Measurements from ENCODE around the gene CPHXL.

CPHXL gene

DNA sequence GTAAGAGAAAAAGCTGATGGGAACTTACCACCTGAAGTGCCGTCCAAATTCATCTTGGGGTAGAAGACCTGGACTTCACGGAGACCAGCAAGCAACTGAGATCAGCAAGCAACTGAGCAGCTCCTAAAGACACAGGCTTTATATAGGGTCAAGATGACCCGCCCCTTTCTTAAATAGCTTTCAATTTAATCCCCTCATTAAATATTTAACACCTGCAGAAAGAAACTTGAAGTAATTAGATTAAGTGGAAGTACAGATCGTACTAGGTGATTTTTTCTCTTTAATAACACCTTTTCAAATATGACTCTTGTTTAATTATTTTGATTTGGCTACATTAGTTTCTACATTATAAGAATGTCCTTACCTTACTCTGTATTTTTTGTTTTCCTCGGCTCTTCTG is at the start of gene CPHXL:
Gene CPHXL (minus strand): TSS at position 101 of the 400 bp plus-strand sequence. CDS start 48 bp downstream, at position 53.
- no peak for ATAC-seq

GRCh38 chr16:75774197-75774596 is 47.9 kb upstream of the CPHXL start:
- ATAC-seq: no peak

GRCh38 chr16:75770051-75770450 is 43.8 kb upstream of the CPHXL start:
- ATAC-seq: no peak

DNA sequence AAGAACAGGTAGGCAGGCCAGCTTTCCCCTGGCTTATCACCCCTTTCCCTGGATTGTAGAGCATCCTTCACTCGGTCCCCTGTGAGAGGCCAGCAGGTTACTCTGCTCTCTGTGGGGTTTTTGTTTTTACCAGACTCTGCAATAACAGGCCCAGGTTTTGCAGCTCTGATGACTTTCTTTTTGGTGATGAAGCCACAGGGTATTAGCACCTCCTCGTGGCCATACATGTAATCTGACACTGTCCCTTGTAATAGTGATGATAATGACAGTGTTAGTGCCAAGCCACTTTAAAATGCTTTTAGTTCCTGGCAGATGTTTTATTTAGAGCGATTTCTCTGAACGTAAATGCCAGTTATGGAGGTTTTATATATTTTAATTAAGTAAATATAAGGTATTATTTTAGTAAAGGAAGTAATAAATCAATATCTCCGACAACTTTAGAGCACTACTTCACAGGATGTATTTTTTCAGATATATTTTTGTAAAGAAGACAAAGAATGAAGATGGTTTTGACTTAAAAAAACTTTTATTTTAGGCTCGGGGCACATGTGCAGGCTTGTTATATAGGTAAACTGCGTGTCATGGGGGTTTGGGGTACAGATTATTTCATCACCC is 38.0 kb upstream of the CPHXL start:
- ATAC-seq: peak; percentile 79 to 81

GRCh38 chr16:75763204-75763603 is 36.9 kb upstream of the CPHXL start:
- ATAC-seq: no peak

GRCh38 chr16:75762746-75763145 is 36.5 kb upstream of the CPHXL start:
- ATAC-seq: no peak

GRCh38 chr16:75761108-75761507 is 34.8 kb upstream of the CPHXL start:
- ATAC-seq: no peak

- no peak for ATAC-seq
Measured at GRCh38 chr16:75760018-75760519, 33.8 kb upstream of the CPHXL start.

DNA sequence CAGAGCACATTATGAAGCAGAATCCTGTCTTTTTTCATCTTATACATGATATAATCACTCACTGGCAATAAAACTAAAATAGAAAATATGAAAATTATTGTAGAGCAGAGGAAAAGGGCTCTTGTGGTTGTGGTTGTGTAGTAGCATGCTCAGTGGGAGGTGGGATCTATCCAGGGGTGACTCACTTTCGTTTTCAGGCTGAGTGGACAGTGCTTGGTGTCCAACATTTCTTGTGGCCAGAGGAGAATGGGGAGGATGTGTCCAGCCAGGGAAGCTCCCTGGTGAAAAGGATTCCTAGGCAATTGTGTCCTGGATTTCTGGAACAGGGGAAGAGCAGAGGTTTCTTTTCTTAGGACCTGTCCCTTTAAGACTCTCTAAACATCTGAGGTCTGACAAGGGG is 31.9 kb upstream of the CPHXL start:
- no peak for ATAC-seq

DNA sequence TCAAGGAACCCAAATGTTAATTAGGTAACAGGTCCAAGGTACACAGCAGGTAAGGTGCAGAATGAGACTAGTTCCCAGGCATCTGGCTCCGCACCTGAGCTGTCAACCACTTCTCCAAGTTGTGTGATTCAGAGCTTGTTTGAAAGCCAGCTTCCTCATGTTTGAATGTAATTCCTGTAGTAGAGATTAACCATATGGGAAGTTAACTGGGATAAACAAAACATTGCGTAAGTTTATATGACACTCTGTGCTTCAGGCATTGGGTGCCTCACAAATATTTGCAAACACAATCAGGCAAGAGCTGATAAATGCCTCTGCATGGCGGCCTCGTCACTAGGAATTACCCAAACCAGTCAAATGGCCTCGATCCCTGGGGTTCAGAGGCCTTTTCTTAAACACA is 27.9 kb upstream of the CPHXL start:
- ATAC-seq: no peak

DNA sequence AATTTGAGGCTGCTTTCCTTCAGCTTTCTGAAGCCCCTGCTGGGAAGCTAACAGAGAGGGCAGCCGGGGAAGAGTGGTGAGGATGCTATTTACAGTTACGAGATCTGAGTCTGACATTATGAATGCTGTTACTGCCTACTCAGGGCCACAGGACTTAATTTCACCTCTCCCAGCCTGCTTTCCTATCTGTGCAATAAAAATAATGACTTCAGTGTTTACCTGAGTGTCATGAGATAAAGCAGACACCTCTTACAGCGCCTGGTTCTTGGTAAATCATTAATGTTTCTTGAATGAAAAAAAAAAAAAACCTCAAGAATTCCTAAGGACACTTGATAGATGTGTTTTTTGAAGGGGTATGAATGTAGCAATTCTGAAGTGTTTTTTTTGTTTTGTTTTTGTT is 24.2 kb upstream of the CPHXL start:
- ATAC-seq: no peak

DNA sequence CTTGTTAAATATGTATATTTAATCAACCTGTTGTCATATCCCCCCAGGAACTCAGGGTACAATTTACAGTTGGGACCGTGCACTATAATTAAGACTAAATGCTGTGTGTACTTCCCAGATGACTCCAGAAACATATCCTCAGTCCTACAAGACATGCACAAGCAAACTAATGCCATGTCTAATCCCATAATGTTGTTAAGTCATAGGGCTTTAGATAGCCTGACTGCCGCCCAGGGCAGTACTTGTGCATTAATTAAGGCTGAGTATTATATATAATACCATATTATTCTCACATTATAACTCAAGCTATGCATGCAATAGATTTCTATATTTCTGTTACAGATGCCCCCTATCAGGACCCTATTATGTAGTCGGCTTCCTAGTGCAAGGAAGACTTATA is 20.1 kb upstream of the CPHXL start:
- no peak for ATAC-seq

DNA sequence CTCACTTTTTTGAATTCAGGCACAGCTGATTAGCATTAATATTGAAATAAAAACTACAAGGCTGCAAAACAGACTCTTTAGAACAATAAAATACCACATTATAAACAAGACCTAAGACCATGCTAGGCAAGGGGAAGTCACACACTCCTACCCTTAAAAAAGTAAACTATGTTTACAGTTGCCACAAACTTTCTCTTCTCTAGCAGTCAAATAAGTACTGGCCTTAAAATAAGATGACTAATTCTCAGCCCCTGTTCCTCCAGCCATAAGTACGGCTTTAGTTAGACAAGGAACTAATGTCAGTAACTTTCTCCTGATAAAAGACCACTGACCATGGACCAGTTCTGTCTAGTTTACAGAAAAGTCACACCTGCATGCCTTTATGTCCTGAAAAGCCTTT is 19.5 kb upstream of the CPHXL start:
- ATAC-seq: no peak

DNA sequence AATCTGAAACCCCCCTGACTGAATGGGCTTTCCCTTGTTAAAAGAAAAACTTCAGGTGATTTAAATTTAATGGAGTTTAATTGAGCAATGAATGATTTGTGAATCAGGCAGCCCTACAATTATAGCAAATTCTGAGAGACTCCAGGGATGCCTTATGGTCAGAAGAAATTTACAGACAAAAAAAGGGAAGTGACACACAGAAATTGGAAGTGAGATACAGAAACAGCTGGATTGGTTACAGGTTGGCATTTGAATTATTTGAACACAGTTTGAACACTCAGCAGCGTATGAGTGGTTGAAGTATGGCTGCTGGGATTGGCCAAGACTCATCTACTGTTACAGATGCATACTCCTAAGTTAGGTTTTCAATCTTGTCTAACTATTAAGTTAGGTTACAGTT is 19.0 kb upstream of the CPHXL start:
- ATAC-seq: no peak

DNA sequence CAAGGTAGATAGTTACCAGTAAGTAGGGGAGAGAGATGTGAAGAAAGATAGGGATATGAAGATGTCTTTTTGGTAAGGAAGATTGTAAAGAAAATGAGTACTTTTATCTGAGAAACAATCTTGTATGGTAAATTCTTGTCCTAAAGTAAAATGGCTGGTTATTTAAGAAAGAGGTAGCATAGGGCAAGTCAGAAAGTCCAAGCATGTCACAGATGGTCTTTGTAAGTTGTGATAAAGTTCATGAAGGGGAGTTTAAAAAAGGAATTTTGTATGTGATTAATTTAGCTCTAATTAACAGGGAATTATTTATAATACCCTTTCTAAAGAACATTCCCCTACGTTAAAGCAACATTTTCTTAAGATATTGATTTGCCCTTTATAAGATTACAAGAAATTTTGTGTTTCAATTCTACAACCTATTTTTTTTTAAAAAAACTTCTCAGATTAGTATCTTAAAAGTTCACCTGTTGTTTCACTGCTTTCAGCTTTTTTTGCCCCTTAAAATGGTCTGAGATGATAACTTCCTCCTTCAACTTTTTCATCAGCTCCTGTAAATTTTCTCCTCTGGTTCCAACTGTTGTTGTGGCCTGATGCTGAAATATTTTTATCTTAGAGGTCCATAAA is 16.2 kb upstream of the CPHXL start:
- ATAC-seq: no peak

DNA sequence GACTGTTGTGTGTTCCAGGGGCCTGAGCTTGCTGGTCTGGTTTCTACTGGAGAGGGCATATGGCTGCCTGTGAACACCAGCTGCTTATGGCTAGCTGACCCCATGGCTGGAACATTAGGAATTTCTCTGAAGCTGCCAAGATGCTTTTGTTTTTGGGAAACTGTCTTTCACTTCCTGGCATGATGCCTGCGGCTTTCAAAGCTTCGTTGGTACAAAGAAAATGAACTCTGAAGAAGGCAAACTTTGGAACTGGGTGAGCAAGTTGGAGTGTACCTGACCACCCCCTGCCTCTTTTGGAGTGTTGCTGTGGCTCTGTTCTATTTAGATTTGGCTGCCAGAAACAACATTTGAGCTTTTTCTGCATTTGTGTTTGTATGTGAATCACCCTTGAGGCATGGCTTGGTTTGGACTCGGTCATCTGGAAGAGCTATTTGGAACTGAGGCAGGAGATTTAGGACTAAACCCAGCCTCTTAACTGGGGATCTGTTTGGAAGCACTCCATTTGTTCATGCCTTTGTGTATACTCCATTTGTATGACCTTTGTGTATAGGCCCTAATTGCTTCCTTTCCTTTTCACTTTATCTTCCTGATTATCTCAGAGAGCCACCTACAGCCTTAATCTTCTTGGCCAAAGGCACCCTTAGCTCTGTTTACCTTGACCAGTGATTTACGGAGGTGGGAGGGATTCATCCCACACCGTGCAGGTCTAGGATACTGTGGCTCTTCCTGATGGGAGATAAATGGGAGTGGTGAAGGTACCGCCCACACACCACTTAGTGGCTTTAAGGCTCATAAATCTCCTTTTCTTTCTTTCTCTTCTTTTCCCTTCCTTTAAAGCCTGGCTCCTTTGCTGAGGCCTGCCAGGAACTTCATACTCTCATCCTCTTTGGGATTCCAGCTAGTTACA is 7.3 kb upstream of the CPHXL start:
- no peak for ATAC-seq

GRCh38 chr16:75732871-75733270 is 6.6 kb upstream of the CPHXL start:
- no peak for ATAC-seq

- ATAC-seq: no peak
Measured at GRCh38 chr16:75727221-75727620, 931 bp upstream of the CPHXL start.

DNA sequence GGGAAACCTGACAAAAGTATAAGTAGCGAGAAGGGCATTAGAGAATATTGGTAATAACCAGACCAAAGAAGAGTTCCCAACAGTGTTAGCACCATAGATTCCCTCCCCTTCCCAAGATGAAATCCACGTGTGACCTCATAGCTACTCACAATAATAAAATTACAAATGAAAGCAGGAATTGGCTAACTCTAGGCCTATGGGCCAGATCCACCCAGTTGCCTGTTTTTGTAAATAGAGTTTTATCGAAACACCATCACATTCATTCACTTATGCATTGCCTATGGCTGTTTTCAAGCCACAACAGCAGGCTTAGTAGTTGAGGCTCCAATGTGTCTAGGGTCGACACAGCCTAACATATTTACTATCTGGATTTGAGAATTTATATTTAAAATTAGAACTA is 7.8 kb downstream of the CPHXL start:
- no peak for ATAC-seq

- no peak for ATAC-seq
Measured at GRCh38 chr16:75714661-75715060, 11.6 kb downstream of the CPHXL start.

DNA sequence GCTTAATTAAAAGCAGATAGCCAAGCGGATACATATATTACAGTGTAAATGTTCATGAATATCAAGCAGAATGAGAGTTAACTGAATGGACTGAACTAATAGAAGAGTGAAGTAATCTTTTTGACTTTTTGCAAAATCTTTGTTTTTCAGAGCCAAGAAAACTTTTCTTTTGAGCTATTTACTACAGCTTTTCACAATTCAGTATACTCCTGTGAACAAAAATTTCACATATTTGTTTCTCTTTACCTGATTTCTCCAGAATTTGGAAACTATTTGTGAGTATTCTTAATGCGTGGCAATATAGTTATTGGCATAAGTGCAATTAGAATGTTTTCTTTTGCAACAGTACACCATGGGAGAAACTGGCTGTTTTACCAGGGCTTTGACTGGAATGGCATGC is 15.9 kb downstream of the CPHXL start:
- ATAC-seq: no peak

- ATAC-seq: no peak
Measured at GRCh38 chr16:75703306-75703705, 23.0 kb downstream of the CPHXL start.

GRCh38 chr16:75702242-75702641 is 24.0 kb downstream of the CPHXL start:
- ATAC-seq: no peak

DNA sequence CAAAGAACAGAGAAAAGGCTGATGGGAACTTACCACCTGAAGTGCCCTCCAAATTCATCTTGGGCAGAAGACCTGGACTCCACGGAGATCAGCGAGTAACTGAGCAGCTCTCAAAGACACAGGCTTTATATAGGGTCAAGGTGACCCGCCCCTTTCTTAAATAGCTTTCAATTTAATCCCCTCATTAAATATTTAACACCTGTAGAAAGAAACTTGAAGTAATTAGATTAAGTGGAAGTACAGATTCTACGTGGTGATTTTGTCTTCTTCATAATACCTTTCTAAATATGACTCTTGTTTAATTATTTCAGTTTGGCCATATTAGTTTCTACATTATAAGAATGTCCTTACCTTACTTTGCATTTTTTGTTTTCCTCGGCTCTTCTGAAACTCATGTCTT is 24.9 kb downstream of the CPHXL start, which contains the start of gene DUXB:
Gene DUXB (minus strand): TSS at position 101 of the 400 bp plus-strand sequence. CDS start 43 bp downstream, at position 58.
- no peak for ATAC-seq
